HEK293 (cell line): Measurements from ENCODE around the gene CHERP.

Experiments used
- CTCF ChIA-PET: fragments of 350-600 bp; formaldehyde crosslinking; extraction: SDS; loops from one replicate; lab custom pipeline; 2021; ENCODE audit warnings: antibody characterized with exemption; lab: Yijun Ruan, JAX
- POLR2A ChIA-PET: fragments of 300-600 bp; formaldehyde crosslinking; extraction: SDS; loops from one replicate; lab custom pipeline; 2020; ENCODE audit warnings: antibody characterized with exemption, inconsistent platforms; lab: Yijun Ruan, JAX
- H3K27ac ChIP-seq: fragments of 200-500 bp; sonication (Bioruptor generic); 2 replicates; pipeline ENCODE4 v1.5.1; 2014; ENCODE audit warnings: low read depth, low read length, control low read depth, inconsistent platforms; ENCODE audit errors: extremely low read depth
- H3K36me3 ChIP-seq, 2 experiments: fragments of 200-500 bp in 1 of 2; sonication (Bioruptor generic) in 1 of 2; 1 replicate in 1 of 2; 2 replicates in 1 of 2; pipeline ENCODE4 v1.5.1; 2014 to 2017; ENCODE audit warnings: inconsistent platforms in 2 of 2, low read length in 2 of 2; ENCODE audit not compliant: control insufficient read depth in 2 of 2, insufficient read depth in 1 of 2
- H3K4me1 ChIP-seq: fragments of 200-500 bp; sonication (Bioruptor generic); 2 replicates; pipeline ENCODE4 v1.5.1; 2014; ENCODE audit warnings: mild to moderate bottlenecking, low read length, inconsistent platforms; ENCODE audit not compliant: control insufficient read depth, insufficient read depth
- H3K4me3 ChIP-seq: 2 replicates; pipeline ENCODE4 v1.5.1; 2011; ENCODE audit warnings: low read depth, mild to moderate bottlenecking, control low read depth, low read length, moderate library complexity
- H3K9me3 ChIP-seq: fragments of 200-500 bp; sonication (Bioruptor generic); 2 replicates; pipeline ENCODE4 v1.5.1; 2014; ENCODE audit warnings: low read depth, low read length, inconsistent platforms; ENCODE audit not compliant: control insufficient read depth, insufficient read depth
- BCL6B ChIP-seq: fragments of 450-650 bp; formaldehyde crosslinking; IDR thresholded peaks from 2 replicates; pipeline ENCODE4 v1.5.1; 2017; ENCODE audit warnings: missing biosample characterization, missing genetic modification characterization
- FEZF1 ChIP-seq: fragments of 450-650 bp; formaldehyde crosslinking; IDR thresholded peaks from 2 replicates; pipeline ENCODE4 v1.5.1; 2016; ENCODE audit warnings: missing biosample characterization, missing genetic modification characterization
- GLI2 ChIP-seq: fragments of 450-650 bp; formaldehyde crosslinking; IDR thresholded peaks from 2 replicates; pipeline ENCODE4; 2017; ENCODE audit warnings: missing biosample characterization, missing genetic modification characterization, low read depth, borderline replicate concordance
- MEIS1 ChIP-seq: sonication (generic); formaldehyde crosslinking; IDR thresholded peaks from 2 replicates; pipeline ENCODE4 v1.8.1; 2022; ENCODE audit warnings: missing genetic modification reagents, mild to moderate bottlenecking, borderline replicate concordance
- OSR2 ChIP-seq: fragments of 450-650 bp; formaldehyde crosslinking; IDR thresholded peaks from 2 replicates; pipeline ENCODE4 v1.5.1; 2016; ENCODE audit warnings: missing biosample characterization, missing genetic modification characterization
- PBX3 ChIP-seq: sonication (generic); formaldehyde crosslinking; IDR thresholded peaks from 2 replicates; pipeline ENCODE4 v1.8.1; 2022; ENCODE audit warnings: mild to moderate bottlenecking, moderate library complexity, missing genetic modification reagents
- SP2 ChIP-seq: fragments of 450-650 bp; formaldehyde crosslinking; IDR thresholded peaks from 2 replicates; pipeline ENCODE4 v1.5.1; 2016; ENCODE audit warnings: missing biosample characterization, missing genetic modification characterization
- YY1 ChIP-seq: fragments of 450-650 bp; formaldehyde crosslinking; IDR thresholded peaks from 2 replicates; pipeline ENCODE4 v1.5.1; 2018; ENCODE audit warnings: missing biosample characterization, missing genetic modification characterization
- ZBTB10 ChIP-seq: fragments of 450-650 bp; formaldehyde crosslinking; IDR thresholded peaks from 2 replicates; pipeline ENCODE4 v1.5.1; 2016; ENCODE audit warnings: missing biosample characterization, missing genetic modification characterization
- ZIC2 ChIP-seq: fragments of 450-650 bp; formaldehyde crosslinking; IDR thresholded peaks from 2 replicates; pipeline ENCODE4 v1.5.1; 2016; ENCODE audit warnings: missing biosample characterization, missing genetic modification characterization
- ZNF112 ChIP-seq: fragments of 450-650 bp; formaldehyde crosslinking; IDR thresholded peaks from 2 replicates; pipeline ENCODE4 v1.5.0; 2017; ENCODE audit warnings: missing biosample characterization, missing genetic modification characterization
- ZNF140 ChIP-seq: fragments of 450-650 bp; formaldehyde crosslinking; IDR thresholded peaks from 2 replicates; pipeline ENCODE4 v1.5.1; 2016; ENCODE audit warnings: missing biosample characterization, missing genetic modification characterization
- ZNF146 ChIP-seq: fragments of 450-650 bp; formaldehyde crosslinking; IDR thresholded peaks from 2 replicates; pipeline ENCODE4 v1.5.1; 2016; ENCODE audit warnings: missing biosample characterization, missing genetic modification characterization
- ZNF18 ChIP-seq: fragments of 450-650 bp; formaldehyde crosslinking; IDR thresholded peaks from 2 replicates; pipeline ENCODE4 v1.5.1; 2016; ENCODE audit warnings: missing biosample characterization, missing genetic modification characterization
- ZNF292 ChIP-seq: fragments of 450-650 bp; formaldehyde crosslinking; IDR thresholded peaks from 2 replicates; pipeline ENCODE4 v1.5.1; 2016; ENCODE audit warnings: low read depth, missing biosample characterization, missing genetic modification characterization, borderline replicate concordance
- ZNF324 ChIP-seq: fragments of 450-650 bp; formaldehyde crosslinking; IDR thresholded peaks from 2 replicates; pipeline ENCODE4 v1.5.1; 2016; ENCODE audit warnings: missing biosample characterization, missing genetic modification characterization
- ZNF362 ChIP-seq: fragments of 450-650 bp; formaldehyde crosslinking; IDR thresholded peaks from 2 replicates; pipeline ENCODE4 v1.5.1; 2016; ENCODE audit warnings: missing biosample characterization, missing genetic modification characterization
- ZNF488 ChIP-seq: fragments of 450-650 bp; formaldehyde crosslinking; IDR thresholded peaks from 2 replicates; pipeline ENCODE4 v1.5.1; 2016; ENCODE audit warnings: missing biosample characterization, missing genetic modification characterization
- ZNF654 ChIP-seq: fragments of 450-650 bp; formaldehyde crosslinking; IDR thresholded peaks from 2 replicates; pipeline ENCODE4 v1.5.1; 2016; ENCODE audit warnings: low read depth, missing biosample characterization, missing genetic modification characterization

Gene CHERP

GRCh38 chr19:16585094-16585801, 43.0 kb upstream of the CHERP start:
- H3K27ac ChIP-seq: no peak overlapping the region
- TF ChIP-seq BCL6B (tag by site-specific recombination): peak; percentile 31; the same call in 1 of the 2 replicates
- no peak for TF ChIP-seq ZBTB10 (tag by site-specific recombination)
- no peak for TF ChIP-seq MEIS1 (CRISPR knock-in tag)
- no peak for TF ChIP-seq ZIC2 (tag by site-specific recombination)
- H3K9me3 ChIP-seq: no peaks in the 10 kb centered on the region
- peaks cover 30% of the 10 kb centered on the region for H3K4me1 ChIP-seq
- H3K4me3 ChIP-seq: no peak overlapping the region
- peaks cover 0 to 3% of the 10 kb centered on the region in 2 experiments; a peak in 1 of 3 replicates for H3K36me3 ChIP-seq
- POLR2A ChIA-PET: interaction anchor here (0.6 to 2.2 kb wide), 3 partner anchors 12 to 681 kb away, joined by 3 to 23 read pairs (median 20); partner anchors contain the start of genes MED26 and SLC35E1
- CTCF ChIA-PET: no interaction called here

GRCh38 chr19:16584248-16585093, 42.2 kb upstream of the CHERP start:
- H3K4me3 ChIP-seq: peak overlapping the region; percentile 23
- no peak overlapping the region for H3K27ac ChIP-seq
- POLR2A ChIA-PET: interaction anchor here (0.6 to 2.2 kb wide), 5 partner anchors 11 to 401 kb away, joined by 3 to 23 read pairs (median 5); partner anchors contain the start of genes MED26 and SLC35E1
- H3K4me1 ChIP-seq: peaks cover 25% of the 10 kb centered on the region
- peaks cover 0 to 3% of the 10 kb centered on the region in 2 experiments; a peak in 1 of 3 replicates for H3K36me3 ChIP-seq
- CTCF ChIA-PET: interaction anchor here (0.6 to 0.7 kb wide), 2 partner anchors 12 to 32 kb away, joined by 3 read pairs; partner anchors contain the start of gene SLC35E1
- no peaks in the 10 kb centered on the region for H3K9me3 ChIP-seq
- TF ChIP-seq ZNF488 (no peak), SP2 (tag by site-specific recombination) (peak; percentile 63), ZNF362 (tag by site-specific recombination) (0 out of 2 replicates have a peak, but pooled peaks have one; percentile 75), ZNF324 (tag by site-specific recombination) (no peak), ZNF146 (tag by site-specific recombination) (no peak), FEZF1 (no peak), ZNF140 (tag by site-specific recombination) (no peak), YY1 (no peak), PBX3 (no peak), OSR2 (tag by site-specific recombination) (peak; percentile 66), ZNF18 (tag by site-specific recombination) (no peak), GLI2 (tag by site-specific recombination) (no peak), ZNF292 (tag by site-specific recombination) (no peak), ZNF654 (tag by site-specific recombination) (no peak), ZNF112 (tag by site-specific recombination) (no peak), ZBTB10 (tag by site-specific recombination) (0 out of 2 replicates have a peak, but pooled peaks have one; percentile 29)
